Activated naive CD4-positive, alpha-beta T cell (primary cell): Measurements from ENCODE around the gene EID2.
A peak's percentile ranks its signal among the peaks of the same experiment; 100 is the strongest.

ENCODE experiments used
- DNase-seq, 4 experiments: peaks; one replicate each; lab custom pipeline; 2025; lab: John Stamatoyannopoulos, UW

Gene EID2, protein sequence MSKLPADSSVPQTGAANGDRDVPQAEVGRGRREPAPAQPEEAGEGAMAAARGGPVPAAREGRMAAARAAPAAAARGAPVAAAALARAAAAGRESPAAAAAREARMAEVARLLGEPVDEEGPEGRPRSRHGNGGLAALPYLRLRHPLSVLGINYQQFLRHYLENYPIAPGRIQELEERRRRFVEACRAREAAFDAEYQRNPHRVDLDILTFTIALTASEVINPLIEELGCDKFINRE

DNA sequence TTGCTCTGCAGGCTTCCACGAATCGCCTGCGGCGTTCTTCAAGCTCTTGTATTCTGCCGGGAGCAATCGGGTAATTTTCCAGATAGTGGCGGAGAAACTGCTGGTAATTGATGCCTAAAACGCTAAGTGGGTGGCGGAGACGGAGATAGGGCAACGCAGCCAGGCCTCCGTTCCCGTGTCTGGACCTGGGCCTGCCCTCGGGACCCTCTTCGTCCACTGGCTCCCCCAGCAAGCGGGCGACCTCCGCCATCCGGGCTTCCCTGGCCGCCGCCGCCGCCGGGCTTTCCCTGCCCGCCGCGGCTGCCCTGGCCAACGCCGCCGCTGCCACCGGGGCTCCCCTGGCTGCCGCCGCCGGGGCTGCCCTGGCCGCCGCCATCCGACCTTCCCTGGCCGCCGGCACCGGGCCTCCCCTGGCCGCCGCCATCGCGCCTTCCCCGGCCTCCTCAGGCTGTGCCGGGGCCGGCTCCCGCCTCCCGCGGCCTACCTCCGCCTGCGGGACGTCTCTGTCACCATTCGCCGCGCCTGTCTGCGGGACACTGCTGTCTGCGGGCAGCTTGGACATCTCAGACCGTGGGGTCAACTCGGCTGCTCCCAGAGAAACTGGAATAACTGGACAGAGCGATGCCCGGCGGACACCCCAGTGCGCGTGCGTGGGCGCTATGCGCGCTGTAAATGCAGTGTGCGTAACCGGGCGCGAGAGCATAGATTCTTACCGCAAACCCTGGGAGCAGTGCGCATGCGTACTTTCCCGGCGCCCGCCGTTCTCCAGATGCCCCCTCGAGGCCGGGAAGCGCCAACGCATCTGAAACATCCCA lies at the start of gene EID2:
TSS of gene EID2 (minus strand) at position 644 of the 815 bp plus-strand sequence. CDS start at position 562, 82 bp downstream.
- DNase-seq: peak; percentile 88 to 91 (median 89)

DNA sequence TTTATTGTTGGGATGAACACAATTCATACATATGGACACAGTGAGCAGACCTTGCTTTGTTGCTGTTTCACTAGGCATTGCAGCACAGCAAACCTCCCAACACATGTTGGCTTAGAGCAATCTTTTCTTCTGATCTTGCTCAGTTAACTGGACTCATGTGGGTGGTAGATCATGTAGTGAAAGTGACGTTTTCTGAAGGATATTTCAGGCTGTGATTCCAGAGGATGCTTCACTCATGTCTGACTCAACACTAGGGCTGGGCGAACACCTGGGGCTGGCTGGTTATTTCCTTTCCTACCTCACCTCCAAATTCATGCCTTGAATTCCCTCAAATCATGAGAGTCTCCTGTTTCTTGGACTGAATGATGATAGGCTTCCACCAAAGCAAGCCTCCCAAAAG lies 48.1 kb upstream of the EID2 start:
- DNase-seq: no peak

DNA sequence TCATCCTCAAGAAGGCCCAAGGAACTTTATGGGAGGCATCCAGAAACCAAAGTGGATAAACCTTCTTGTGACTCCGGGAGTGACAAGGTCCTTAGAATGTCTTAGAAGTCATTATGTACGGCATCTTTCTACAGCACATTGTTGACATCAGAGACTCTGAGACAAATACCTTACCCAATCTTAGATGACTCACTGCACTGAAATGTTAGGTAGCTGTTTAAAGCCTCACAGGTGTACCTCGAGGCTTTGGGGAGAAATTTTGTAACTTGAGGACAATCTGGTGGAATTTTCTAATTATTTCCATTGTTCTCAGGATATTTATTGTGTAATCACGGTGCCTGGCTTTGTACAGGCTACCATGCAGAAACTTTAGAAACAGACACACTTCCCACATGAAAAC lies 47.5 kb upstream of the EID2 start:
- DNase-seq: no peak

GRCh38 chr19:39582891-39583625 lies 43.1 kb upstream of the EID2 start:
- DNase-seq: no peak

GRCh38 chr19:39582442-39582841 lies 42.5 kb upstream of the EID2 start:
- DNase-seq: no peak

- DNase-seq: no peak
Measured at GRCh38 chr19:39568604-39569003, 28.6 kb upstream of the EID2 start.

DNA sequence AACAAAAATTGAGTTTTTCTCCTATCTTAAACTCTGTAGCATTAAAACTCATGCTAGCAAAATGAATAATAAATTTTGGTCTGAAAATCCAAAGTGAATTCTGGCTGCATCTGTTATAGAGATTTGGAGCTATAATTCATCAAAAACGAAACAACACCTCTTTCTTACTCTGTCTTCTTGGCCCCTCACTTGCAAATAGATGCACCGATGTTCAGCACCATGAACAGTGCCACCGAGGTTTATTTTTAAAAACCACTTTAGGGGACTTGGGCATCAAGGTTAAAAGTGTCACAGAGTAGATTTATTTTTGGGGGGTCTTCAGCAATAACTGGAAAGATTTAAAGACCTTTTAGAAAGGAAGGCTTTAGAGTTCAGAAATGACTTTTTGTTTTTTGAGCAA lies 26.1 kb upstream of the EID2 start:
- no peak for DNase-seq

DNA sequence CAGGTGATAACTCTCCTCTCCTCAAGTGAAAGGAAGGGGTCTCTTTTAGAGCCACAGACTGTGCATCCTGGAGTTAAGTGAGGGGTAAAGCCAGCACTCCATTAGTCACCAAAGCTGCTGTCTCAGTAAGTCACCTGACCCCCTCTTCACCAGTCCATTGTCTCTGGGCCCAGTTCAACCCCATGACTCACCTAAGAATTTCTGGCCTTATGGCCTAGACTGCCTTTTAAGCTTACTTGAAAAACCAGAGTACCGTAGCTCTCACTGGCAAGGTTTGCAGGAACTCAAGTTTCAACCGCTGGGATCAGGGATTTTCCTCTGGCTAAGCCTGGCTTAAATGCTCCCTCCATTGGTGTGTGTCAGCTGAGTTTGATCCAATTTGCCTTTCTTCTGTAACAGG lies 23.4 kb upstream of the EID2 start:
- DNase-seq: no peak

GRCh38 chr19:39558624-39559117 lies 18.7 kb upstream of the EID2 start:
- DNase-seq: no peak

DNA sequence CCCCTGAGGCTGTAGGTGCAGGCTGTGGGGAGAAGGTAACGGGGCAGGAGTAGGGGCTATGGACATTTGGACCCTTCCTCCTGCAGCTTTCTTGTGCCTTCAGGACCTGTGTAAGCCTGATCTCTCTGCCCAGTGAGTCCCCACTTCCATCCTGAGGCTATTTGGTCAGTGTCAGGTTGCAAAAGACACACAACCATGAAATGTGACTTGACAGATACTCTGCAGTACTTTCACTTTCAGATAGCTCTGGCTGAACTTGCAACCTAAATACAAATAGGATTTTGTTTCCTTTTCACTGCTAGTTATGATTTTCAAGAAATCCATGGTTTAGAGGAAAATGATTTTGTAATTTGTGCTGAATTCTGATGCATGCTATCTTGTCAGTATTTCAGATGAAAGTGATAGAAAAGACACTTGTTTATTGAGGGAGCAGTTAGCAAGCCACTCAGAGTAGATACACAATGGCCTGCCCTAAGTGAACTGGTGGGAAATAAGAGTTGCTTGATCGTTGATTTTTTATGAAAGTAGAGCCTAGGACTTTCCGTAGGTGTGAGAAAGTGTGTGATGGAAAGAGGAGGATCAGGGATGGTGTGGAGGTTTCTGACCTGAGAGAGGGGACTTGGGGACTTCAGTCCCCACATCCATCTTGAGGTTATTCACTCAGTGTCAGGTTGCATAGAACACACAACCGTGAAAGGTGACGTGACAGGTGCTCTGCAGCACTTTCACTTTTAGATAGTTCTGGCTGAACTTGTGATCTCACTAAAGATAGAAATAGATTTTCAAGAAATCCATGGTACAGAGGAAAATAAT lies 18.1 kb upstream of the EID2 start:
- no peak for DNase-seq

DNA sequence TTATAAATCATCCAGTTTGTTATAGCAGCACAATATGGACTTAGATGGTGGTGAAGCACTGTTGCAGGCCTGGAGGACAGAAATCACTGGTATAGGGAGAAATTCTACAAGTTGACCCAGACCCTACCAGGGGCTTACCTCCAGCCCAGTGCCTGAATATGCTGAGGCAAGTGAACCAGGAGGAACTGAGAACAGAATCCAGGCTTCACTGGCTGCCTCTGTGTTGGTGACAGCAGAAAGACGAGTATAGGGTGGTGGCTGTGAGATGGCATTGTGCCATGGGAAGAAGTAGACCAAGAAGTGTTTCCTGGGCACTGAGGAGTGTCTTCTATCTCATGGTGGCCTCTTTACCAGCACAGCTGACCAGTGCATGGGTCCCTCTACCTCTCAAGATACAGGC lies 15.9 kb upstream of the EID2 start:
- DNase-seq: no peak

- DNase-seq: no peak
Measured at GRCh38 chr19:39554701-39555311, 14.8 kb upstream of the EID2 start.

DNA sequence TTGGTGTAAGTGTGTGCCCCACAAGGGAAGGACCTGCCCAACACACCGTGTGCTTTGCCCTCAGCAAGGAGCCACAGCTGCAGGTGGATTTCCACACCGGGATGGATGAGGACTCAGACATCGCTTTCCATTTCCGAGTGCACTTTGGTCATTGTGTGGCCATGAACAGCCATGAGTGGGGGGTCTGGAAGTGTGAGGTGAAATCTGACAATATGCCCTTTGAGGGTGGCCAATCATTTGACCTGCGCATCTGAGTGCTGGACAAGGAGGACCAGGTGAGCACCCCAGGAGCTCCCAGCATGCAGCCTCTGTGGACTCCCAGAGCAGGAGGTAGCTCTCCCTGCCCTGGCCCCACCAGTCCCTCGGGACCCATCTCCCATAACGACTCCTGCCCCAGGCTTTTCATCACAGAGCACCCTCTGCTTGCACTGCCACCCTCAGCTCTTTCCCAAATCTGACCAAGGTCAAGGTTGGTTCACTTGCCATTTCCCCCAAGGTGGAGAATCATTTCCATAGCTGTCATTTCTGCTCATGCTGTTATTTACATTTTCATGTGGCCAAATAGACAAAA lies 13.2 kb upstream of the EID2 start:
- no peak for DNase-seq

GRCh38 chr19:39550197-39550596 lies 10.2 kb upstream of the EID2 start:
- no peak for DNase-seq

- DNase-seq: no peak
Measured at GRCh38 chr19:39546599-39546998, 6.6 kb upstream of the EID2 start.

DNA sequence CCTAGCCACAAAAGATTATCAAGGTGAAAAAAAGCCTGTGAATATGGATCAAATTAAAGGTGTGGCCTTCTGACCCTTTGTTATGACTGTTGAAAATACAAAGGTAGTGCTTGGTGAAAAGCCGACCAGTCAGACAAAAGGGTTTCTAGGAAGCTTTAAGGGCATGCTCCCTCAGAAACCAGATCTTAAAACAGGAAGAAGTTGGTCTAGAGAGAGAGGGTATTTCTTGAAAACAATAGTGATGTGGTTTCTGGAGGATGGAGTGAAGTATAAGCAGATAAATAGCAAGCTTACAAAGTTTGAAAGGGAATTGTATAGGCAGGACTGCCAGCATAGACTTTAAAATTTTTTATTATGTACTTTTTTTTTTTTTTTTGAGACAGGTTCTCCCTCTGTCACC lies 5.0 kb upstream of the EID2 start:
- DNase-seq: no peak

DNA sequence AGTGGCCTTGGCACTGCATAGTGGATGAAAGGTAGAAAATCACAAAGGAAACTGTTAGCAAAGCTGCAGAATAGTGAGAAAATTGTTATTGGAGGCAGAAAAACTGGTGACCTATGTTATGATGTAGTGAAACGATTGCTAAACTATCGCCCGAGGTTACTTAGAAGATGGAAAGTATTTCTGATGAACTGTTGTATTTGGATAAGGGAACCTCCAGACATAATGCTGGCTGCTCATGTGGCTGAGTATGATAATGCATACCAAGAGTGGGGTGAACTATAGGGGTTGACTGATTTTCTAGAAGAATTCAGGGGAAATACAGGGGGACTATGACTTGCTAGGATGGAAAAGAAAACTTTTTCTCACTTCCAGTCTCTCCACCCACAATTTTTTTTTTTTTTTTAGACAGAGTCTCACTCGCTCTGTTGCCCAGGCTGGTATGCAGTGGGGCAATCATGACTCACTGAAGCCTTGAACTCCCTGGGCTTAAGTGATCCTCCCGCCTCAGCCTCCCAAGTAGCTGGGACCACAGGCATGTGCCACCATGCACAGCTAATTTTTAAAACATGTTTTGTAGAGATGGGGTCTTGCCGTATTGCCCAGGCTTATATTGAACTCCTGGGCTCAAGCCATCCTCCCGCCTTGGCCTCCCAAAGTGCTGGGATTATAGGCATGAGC lies 4.4 kb upstream of the EID2 start:
- DNase-seq: no peak

DNA sequence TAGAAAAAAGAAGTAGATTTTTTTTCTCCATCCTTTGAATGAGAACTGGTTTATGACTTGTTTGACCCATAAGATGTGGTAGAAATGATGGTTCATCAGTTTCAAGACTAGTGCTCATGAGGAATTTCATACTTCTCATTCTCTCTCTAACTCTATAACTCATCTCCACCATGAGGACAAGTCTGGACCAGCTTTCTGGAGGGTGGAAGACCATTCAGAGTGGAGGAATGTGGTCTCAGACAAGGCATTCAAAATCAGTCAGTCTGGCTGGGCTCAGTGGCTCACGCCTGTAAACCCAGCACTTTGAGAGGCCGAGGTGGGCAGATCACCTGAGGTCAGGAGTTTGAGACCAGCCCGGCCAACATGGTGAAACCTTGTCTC lies 3.5 kb upstream of the EID2 start:
- DNase-seq: no peak

DNA sequence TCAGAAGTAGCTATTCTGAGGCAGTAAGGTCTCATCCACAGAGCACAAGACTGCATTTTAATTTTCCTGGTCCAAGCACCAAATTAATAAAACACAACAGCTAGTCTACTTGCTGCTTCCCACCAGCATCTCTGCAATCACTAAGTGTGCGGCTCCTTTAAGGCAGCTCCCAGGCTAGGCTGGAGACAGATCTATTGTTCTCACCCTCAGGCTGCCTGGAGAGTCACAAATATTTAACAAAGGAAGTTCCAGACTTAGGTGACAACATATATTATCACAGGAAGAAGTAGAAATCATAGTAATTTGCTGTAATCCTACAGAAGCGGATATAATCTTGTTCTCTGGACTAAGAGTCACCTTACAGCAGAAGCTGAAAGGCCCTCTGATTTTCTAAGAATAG lies 2.2 kb upstream of the EID2 start:
- DNase-seq: no peak

- DNase-seq: no peak
Measured at GRCh38 chr19:39540333-39540673, 342 bp upstream of the EID2 start.

GRCh38 chr19:39539165-39539517 lies 820 bp downstream of the EID2 start:
- DNase-seq: no peak
